Activated CD8-positive, alpha-beta memory T cell treated with anti-CD3 and anti-CD28 coated beads, Interleukin-2, amount 50 U/mL, for 1 hour (primary cell): ENCODE measurements around the gene AFAP1L1.

Experiments
- DNase-seq: peaks from one replicate; pipeline ENCODE4 v3.0.0-alpha.2; 2020; ENCODE audit errors: extremely low read depth

Gene AFAP1L1

GRCh38 chr5:149348518-149348917, 76.9 kb downstream of the AFAP1L1 start:
- no peak for DNase-seq

- no peak for DNase-seq
Observed at GRCh38 chr5:149349382-149349781, 77.7 kb downstream of the AFAP1L1 start.

GRCh38 chr5:149352169-149352568, 80.5 kb downstream of the AFAP1L1 start:
- no peak for DNase-seq

DNA sequence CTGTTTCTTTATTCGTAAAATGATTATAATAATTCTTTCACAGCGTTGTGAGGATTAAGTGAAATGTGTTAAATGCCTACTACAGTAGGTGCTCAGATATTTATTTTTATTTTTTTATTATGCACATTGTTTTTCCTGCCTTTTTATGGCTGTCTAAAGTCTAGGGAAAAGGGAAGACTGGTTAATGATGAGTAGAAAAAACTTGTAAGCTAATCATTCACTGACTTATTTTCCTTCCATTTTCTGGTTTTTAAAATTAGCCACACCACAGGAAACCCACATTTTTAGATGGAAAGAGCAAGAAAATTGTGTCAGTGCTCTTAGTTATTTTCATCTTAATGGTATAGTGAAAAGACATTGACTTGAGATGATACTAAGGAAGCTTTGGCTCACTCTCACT, 82.3 kb downstream of the AFAP1L1 start:
- DNase-seq = no peak

DNA sequence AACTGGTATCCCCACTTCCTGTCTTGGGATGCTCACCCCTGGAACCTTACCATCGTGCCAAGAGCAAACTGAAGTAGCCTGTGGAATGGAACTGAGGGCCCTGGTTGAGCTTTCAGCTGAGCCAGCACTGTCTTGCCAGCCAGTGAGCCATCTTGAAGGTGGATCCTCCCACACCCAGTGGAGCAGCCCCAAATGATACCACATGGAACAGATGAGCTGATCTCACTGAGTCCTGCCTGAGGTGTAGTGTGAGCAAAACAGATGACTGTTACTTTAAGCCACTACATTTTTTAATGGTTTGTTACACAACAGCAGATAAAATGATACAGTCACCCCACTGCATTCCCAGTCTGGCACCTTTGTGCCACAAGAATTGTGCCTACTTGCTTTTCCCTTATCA, 84.0 kb downstream of the AFAP1L1 start:
- DNase-seq = no peak

GRCh38 chr5:149356391-149356790, 84.7 kb downstream of the AFAP1L1 start:
- DNase-seq = no peak

GRCh38 chr5:149357370-149358293, 86.0 kb downstream of the AFAP1L1 start, which contains the start of gene PCYOX1L:
Gene PCYOX1L (plus strand): TSS chr5:149358046. CDS start chr5:149358069, 23 bp downstream.
- DNase-seq = peak; percentile 73

- DNase-seq = no peak
Observed at GRCh38 chr5:149358294-149358651, 86.6 kb downstream of the AFAP1L1 start.

DNA sequence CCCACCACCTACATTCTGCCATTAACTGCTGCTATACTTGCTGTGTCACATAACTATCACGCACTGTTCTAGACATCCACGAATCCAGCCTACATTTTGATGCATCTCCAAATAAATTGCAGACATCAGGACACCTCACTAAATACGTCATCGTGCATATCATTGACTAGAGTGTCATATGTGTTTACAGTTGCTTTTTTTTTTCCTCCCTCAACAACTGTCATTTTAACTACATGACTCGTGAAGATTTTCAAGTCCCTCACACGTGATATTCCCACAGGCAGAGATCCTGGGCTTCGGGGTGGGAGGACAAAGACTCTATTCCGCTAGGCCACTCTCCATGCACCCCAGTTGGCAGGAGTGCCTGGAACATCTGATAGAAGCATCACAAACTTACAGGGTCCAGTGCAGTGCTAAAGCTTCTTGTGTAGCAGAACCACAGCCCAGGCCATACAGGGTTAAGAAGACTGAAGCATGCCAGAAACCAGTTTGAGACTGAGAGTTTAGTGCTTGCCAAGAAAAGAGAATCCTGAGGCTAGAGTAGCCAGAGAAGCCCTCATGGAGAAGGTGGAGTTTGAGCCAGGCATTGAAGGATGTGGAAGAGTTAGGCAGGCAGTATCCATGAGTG, 87.3 kb downstream of the AFAP1L1 start:
- DNase-seq = no peak

GRCh38 chr5:149360272-149360671, 88.6 kb downstream of the AFAP1L1 start:
- DNase-seq = no peak

GRCh38 chr5:149362541-149362940, 90.9 kb downstream of the AFAP1L1 start:
- DNase-seq = no peak

DNA sequence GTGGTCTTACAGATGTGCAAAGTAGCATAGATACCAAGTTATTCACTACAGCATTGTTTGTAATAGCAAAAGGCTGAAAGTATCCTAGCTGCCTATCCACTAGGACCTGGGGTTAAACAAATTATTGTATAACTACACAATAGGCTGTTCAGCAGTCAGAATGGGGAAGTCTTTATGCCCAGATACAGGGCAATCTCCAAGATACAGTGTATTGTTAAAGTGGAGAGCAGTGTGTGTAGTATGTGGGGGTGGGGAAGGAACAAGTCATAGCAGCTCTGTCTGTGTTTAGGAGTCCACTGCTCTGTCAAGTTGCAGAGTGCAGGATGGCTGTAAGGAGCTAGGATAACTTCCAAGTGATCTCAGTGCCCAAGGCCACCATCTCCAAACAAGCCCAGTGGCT, 91.7 kb downstream of the AFAP1L1 start:
- DNase-seq = no peak

GRCh38 chr5:149363936-149364335, 92.3 kb downstream of the AFAP1L1 start:
- no peak for DNase-seq

DNA sequence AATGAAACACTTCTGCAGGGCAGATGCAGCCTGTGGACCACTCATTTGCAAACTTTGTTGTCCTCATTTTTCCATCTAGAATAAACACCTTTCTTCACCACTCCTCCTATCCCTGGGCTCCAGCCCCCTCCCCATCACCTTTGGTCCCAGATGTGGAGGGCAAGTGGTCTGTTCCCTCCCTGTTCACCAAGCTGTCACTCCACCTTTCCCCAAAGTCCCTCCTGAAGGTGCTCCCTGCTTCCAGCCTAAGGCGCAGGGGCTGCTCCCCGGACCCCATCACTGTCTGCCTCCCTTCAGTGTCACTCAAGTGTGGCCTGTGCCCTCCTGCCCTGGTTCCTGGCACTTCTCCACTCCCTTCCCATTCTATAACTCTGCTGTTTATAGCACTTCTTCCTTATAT, 93.1 kb downstream of the AFAP1L1 start:
- DNase-seq = no peak

GRCh38 chr5:149365418-149365817, 93.8 kb downstream of the AFAP1L1 start:
- DNase-seq = no peak

DNA sequence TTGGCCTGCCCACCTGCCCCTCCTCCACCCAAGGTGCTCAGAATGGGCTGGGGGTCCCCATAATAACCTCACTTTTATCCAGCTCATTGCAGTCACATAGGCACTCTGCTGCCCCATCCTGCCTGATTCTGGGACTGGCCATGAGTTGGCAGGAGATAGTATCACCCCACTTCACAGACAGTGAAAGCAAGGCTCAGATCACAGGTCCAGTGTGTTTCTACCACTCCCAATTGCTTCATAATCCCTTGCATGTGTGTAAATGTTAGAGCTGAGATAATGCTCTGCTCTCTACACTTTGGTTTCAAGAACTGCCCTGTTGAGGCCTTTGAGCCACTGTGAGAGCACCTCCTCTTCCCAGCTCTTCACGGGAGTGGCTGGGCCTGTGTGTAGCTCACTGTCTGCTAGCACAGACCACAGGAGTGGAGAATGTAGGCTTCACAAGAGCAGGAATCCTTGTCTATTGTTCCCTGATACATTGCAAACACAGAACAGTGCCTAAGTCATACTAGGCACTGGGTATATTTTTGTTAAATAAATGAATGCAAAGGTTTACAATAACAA, 94.6 kb downstream of the AFAP1L1 start:
- DNase-seq = no peak

- no peak for DNase-seq
Observed at GRCh38 chr5:149367249-149367971, 95.8 kb downstream of the AFAP1L1 start.

GRCh38 chr5:149367972-149368645, 96.5 kb downstream of the AFAP1L1 start:
- no peak for DNase-seq

GRCh38 chr5:149370878-149371277, 99.2 kb downstream of the AFAP1L1 start:
- no peak for DNase-seq

DNA sequence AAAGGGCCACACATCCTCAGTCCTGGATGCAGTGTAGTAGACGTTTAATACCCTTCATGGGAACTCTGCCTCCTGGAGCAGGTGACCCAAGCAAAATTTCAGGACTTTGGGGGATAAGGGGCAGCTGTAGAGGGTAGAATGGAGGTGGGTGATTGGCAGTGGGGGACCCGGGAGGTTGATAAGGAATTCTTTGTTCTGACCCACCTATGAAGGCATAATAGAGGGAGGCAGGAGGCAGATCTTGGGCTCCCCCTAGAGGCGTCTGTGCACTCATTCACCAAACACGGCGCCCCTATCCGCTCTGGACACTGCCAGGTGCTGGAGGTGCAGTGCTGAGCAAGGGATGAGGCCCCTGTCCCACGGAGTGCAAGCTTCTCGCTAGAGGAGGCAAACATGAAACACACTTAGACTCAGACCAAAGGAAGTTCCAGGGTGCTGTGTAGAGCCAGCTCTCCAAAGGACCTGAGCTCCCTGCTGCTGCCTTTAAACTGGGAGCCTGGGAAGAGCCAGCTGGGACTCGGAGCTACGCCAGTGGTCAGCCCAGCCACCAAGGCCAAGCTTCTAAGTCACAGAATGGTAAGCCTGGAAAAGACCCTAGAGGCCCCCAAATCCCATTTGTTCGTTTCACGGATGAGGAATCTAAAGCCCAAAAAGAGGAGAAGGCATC, 99.8 kb downstream of the AFAP1L1 start:
- DNase-seq = no peak
